ENCODE data around the gene TXLNB.

The TXLNB gene

DNA sequence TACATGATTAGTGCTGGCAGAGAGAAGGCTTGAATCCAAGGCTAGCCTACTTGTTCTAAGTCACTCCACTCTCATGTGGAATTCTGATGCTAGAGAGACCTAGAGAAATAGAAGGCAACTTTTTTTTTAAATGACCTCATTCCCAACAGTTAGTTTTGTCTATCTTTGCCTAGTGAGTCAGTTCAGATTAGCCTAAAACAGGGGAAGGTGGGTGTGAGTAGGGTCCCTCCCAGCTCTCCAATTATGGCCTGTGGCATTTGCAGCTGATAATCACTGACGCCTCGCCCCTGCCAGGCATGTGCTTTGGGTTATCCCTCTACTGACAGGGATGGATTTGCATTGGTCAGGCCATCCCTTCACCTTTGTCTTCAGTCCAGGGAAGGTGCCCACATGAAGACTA is 13.6 kb downstream of the TXLNB start:
- peak in 2 of 3 donors; percentile 17 to 27 for DNase-seq
- Histone ChIP-seq H3K27me3 (replicated peaks in 2 of 5; ENCODE audit: control insufficient read depth in 4 of 5, insufficient read depth in 5 of 5, low read length in 4 of 5) (no peaks in the 10 kb centered on the region), H3K36me3 (ENCODE audit: control insufficient read depth in 4 of 4, insufficient read depth in 4 of 4, low read length in 3 of 4) (peaks cover 0 to 4% (median 0%) of the 10 kb centered on the region in 4 experiments), H3K27ac (ENCODE audit: insufficient read depth in 1 of 2, low read depth in 1 of 2, low read length in 2 of 2, poor library complexity in 1 of 2, severe bottlenecking in 2 of 2) (no peak overlapping the region), H3K9me3 (ENCODE audit: control extremely low read depth in 1 of 5, control insufficient read depth in 4 of 5, insufficient read depth in 2 of 5, low read depth in 1 of 5, low read length in 4 of 5) (no peaks in the 10 kb centered on the region), H3K4me3 (ENCODE audit: control insufficient read depth in 1 of 7, extremely low read depth in 1 of 7, insufficient read depth in 4 of 7, low read depth in 2 of 7, low read length in 6 of 7) (peak overlapping the region in 1 of 7 experiments; percentile 5), H3K4me1 (ENCODE audit: control extremely low read depth in 1 of 4, control insufficient read depth in 4 of 4, insufficient read depth in 4 of 4, low read length in 3 of 4) (peaks cover 4 to 49% (median 26%) of the 10 kb centered on the region in 4 experiments)
- ChIA-PET CTCF (interaction anchor here (0.8 kb wide), 1 partner anchor 86 kb away, joined by 3 read pairs; no protein-coding TSS in a partner anchor), POLR2A (no interaction called here)
- 100% methylated on average over 2 of the region's 2 CpGs for WGBS (ENCODE audit: insufficient coverage)

- peaks cover 4 to 49% (median 26%) of the 10 kb centered on the region in 4 experiments for H3K4me1 ChIP-seq (ENCODE audit: control extremely low read depth in 1 of 4, control insufficient read depth in 4 of 4, insufficient read depth in 4 of 4, low read length in 3 of 4)
- H3K9me3 ChIP-seq (ENCODE audit: control extremely low read depth in 1 of 5, control insufficient read depth in 4 of 5, insufficient read depth in 2 of 5, low read depth in 1 of 5, low read length in 4 of 5) = no peaks in the 10 kb centered on the region
- H3K4me3 ChIP-seq (ENCODE audit: control insufficient read depth in 1 of 7, extremely low read depth in 1 of 7, insufficient read depth in 4 of 7, low read depth in 2 of 7, low read length in 6 of 7) = peak overlapping the region in 1 of 7 experiments; percentile 5
- ChIA-PET CTCF (interaction anchor here (1.4 kb wide), 1 partner anchor 18 kb away, joined by 3 read pairs; no protein-coding TSS in a partner anchor), POLR2A (no interaction called here)
- peak overlapping the region in 1 of 2 experiments; percentile 30 for H3K27ac ChIP-seq (ENCODE audit: insufficient read depth in 1 of 2, low read depth in 1 of 2, low read length in 2 of 2, poor library complexity in 1 of 2, severe bottlenecking in 2 of 2)
- no peaks in the 10 kb centered on the region for H3K27me3 ChIP-seq (replicated peaks in 2 of 5; ENCODE audit: control insufficient read depth in 4 of 5, insufficient read depth in 5 of 5, low read length in 4 of 5)
- DNase-seq = peak in 2 of 3 donors; percentile 24 to 44
- peaks cover 0 to 4% (median 0%) of the 10 kb centered on the region in 4 experiments for H3K36me3 ChIP-seq (ENCODE audit: control insufficient read depth in 4 of 4, insufficient read depth in 4 of 4, low read length in 3 of 4)
- no CpG with 5 or more reads among the region's 1 CpG for WGBS (ENCODE audit: insufficient coverage)
Measured at GRCh38 chr6:139277587-139277986, 14.2 kb downstream of the TXLNB start.

DNA sequence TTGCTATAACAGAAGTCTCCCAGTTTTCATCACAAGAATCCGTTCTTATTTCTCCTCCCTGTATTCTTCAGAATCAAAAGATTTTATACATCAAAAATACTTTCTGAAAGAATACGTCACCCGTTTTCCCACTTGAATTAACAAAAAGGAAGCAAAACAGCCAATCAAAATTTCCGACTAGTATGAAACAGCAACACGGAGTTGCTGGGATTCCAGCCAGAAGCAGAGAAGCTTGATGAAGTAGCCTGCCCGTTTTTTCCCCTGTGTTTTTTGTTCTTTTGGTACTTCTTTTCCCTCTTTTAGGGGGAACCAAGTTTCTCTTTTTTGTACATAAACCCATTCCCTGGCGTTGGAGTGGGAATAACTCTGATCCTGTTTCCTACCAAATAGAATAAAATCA is 14.6 kb downstream of the TXLNB start:
- 56% methylated on average over 5 of the region's 7 CpGs for WGBS (ENCODE audit: insufficient coverage)
- no peak for DNase-seq
- no peak overlapping the region for H3K4me3 ChIP-seq (ENCODE audit: control insufficient read depth in 1 of 7, extremely low read depth in 1 of 7, insufficient read depth in 4 of 7, low read depth in 2 of 7, low read length in 6 of 7)
- peak overlapping the region in 1 of 2 experiments; percentile 30 for H3K27ac ChIP-seq (ENCODE audit: insufficient read depth in 1 of 2, low read depth in 1 of 2, low read length in 2 of 2, poor library complexity in 1 of 2, severe bottlenecking in 2 of 2)
- H3K9me3 ChIP-seq (ENCODE audit: control extremely low read depth in 1 of 5, control insufficient read depth in 4 of 5, insufficient read depth in 2 of 5, low read depth in 1 of 5, low read length in 4 of 5) = no peaks in the 10 kb centered on the region
- peaks cover 0 to 4% (median 0%) of the 10 kb centered on the region in 4 experiments for H3K36me3 ChIP-seq (ENCODE audit: control insufficient read depth in 4 of 4, insufficient read depth in 4 of 4, low read length in 3 of 4)
- POLR2A ChIA-PET = no interaction called here
- CTCF ChIA-PET = interaction anchor here (0.9 to 1.4 kb wide), 2 partner anchors 15 to 17 kb away, joined by 3 to 4 read pairs; partner anchors contain the start of gene TXLNB
- peaks cover 4 to 49% (median 26%) of the 10 kb centered on the region in 4 experiments for H3K4me1 ChIP-seq (ENCODE audit: control extremely low read depth in 1 of 4, control insufficient read depth in 4 of 4, insufficient read depth in 4 of 4, low read length in 3 of 4)
- no peaks in the 10 kb centered on the region for H3K27me3 ChIP-seq (replicated peaks in 2 of 5; ENCODE audit: control insufficient read depth in 4 of 5, insufficient read depth in 5 of 5, low read length in 4 of 5)

- 67% methylated on average over 2 of the region's 4 CpGs for WGBS (ENCODE audit: insufficient coverage)
- ChIA-PET CTCF (interaction anchor here (1.3 to 2.1 kb wide), 2 partner anchors 13 to 56 kb away, joined by 4 read pairs; no protein-coding TSS in a partner anchor), POLR2A (no interaction called here)
- H3K4me1 ChIP-seq (ENCODE audit: control extremely low read depth in 1 of 4, control insufficient read depth in 4 of 4, insufficient read depth in 4 of 4, low read length in 3 of 4) = peaks cover 4 to 48% (median 24%) of the 10 kb centered on the region in 4 experiments
- H3K36me3 ChIP-seq (ENCODE audit: control insufficient read depth in 4 of 4, insufficient read depth in 4 of 4, low read length in 3 of 4) = peaks cover 0 to 4% (median 0%) of the 10 kb centered on the region in 4 experiments
- DNase-seq = no peak
- no peak overlapping the region for H3K4me3 ChIP-seq (ENCODE audit: control insufficient read depth in 1 of 7, extremely low read depth in 1 of 7, insufficient read depth in 4 of 7, low read depth in 2 of 7, low read length in 6 of 7)
- no peaks in the 10 kb centered on the region for H3K27me3 ChIP-seq (replicated peaks in 2 of 5; ENCODE audit: control insufficient read depth in 4 of 5, insufficient read depth in 5 of 5, low read length in 4 of 5)
- no peak overlapping the region for H3K27ac ChIP-seq (ENCODE audit: insufficient read depth in 1 of 2, low read depth in 1 of 2, low read length in 2 of 2, poor library complexity in 1 of 2, severe bottlenecking in 2 of 2)
- H3K9me3 ChIP-seq (ENCODE audit: control extremely low read depth in 1 of 5, control insufficient read depth in 4 of 5, insufficient read depth in 2 of 5, low read depth in 1 of 5, low read length in 4 of 5) = no peaks in the 10 kb centered on the region
Measured at GRCh38 chr6:139275279-139276055, 16.3 kb downstream of the TXLNB start.

DNA sequence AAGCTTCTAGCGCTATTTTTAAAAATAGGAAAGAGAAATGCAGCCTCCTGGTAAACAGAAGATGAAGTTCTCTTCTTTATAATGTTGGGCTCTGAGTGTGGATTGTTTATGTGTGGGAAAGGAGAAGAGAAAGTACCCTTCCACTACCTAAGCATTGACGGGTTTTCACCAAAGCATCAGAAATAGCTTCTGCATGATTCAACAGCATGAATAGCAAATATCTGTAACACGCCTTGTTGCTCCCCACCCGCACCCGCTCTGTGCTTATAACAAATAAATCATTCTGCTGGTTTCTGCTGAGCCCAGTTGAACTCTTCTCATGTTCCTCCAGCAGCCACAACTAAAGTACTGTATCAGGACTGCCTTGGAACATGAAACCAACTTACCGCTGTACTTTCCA is 20.7 kb downstream of the TXLNB start:
- ChIA-PET CTCF (no interaction called here), POLR2A (no interaction called here)
- Histone ChIP-seq H3K27me3 (replicated peaks in 2 of 5; ENCODE audit: control insufficient read depth in 4 of 5, insufficient read depth in 5 of 5, low read length in 4 of 5) (no peaks in the 10 kb centered on the region), H3K27ac (ENCODE audit: insufficient read depth in 1 of 2, low read depth in 1 of 2, low read length in 2 of 2, poor library complexity in 1 of 2, severe bottlenecking in 2 of 2) (peak overlapping the region in 1 of 2 experiments; percentile 45), H3K36me3 (ENCODE audit: control insufficient read depth in 4 of 4, insufficient read depth in 4 of 4, low read length in 3 of 4) (peaks cover 0 to 3% (median 0%) of the 10 kb centered on the region in 4 experiments), H3K4me3 (ENCODE audit: control insufficient read depth in 1 of 7, extremely low read depth in 1 of 7, insufficient read depth in 4 of 7, low read depth in 2 of 7, low read length in 6 of 7) (no peak overlapping the region), H3K9me3 (ENCODE audit: control extremely low read depth in 1 of 5, control insufficient read depth in 4 of 5, insufficient read depth in 2 of 5, low read depth in 1 of 5, low read length in 4 of 5) (peaks cover 0 to 3% (median 0%) of the 10 kb centered on the region in 5 experiments), H3K4me1 (ENCODE audit: control extremely low read depth in 1 of 4, control insufficient read depth in 4 of 4, insufficient read depth in 4 of 4, low read length in 3 of 4) (peaks cover 0 to 13% (median 5%) of the 10 kb centered on the region in 4 experiments)
- 63% methylated on average over 5 of the region's 6 CpGs for WGBS (ENCODE audit: insufficient coverage)
- DNase-seq = peak in 2 of 3 donors; percentile 17 to 54

GRCh38 chr6:139270249-139270648 is 21.5 kb downstream of the TXLNB start:
- Histone ChIP-seq H3K9me3 (ENCODE audit: control extremely low read depth in 1 of 5, control insufficient read depth in 4 of 5, insufficient read depth in 2 of 5, low read depth in 1 of 5, low read length in 4 of 5) (peaks cover 0 to 4% (median 0%) of the 10 kb centered on the region in 5 experiments), H3K36me3 (ENCODE audit: control insufficient read depth in 4 of 4, insufficient read depth in 4 of 4, low read length in 3 of 4) (peaks cover 0 to 3% (median 0%) of the 10 kb centered on the region in 4 experiments), H3K4me3 (ENCODE audit: control insufficient read depth in 1 of 7, extremely low read depth in 1 of 7, insufficient read depth in 4 of 7, low read depth in 2 of 7, low read length in 6 of 7) (no peak overlapping the region), H3K4me1 (ENCODE audit: control extremely low read depth in 1 of 4, control insufficient read depth in 4 of 4, insufficient read depth in 4 of 4, low read length in 3 of 4) (peaks cover 0 to 5% (median 0%) of the 10 kb centered on the region in 4 experiments), H3K27ac (ENCODE audit: insufficient read depth in 1 of 2, low read depth in 1 of 2, low read length in 2 of 2, poor library complexity in 1 of 2, severe bottlenecking in 2 of 2) (no peak overlapping the region), H3K27me3 (replicated peaks in 2 of 5; ENCODE audit: control insufficient read depth in 4 of 5, insufficient read depth in 5 of 5, low read length in 4 of 5) (no peaks in the 10 kb centered on the region)
- 90% methylated on average over 3 of the region's 5 CpGs for WGBS (ENCODE audit: insufficient coverage)
- ChIA-PET CTCF (interaction anchor here (0.8 to 1.0 kb wide), 2 partner anchors 20 to 121 kb away, joined by 3 read pairs; no protein-coding TSS in a partner anchor), POLR2A (interaction anchor here (0.6 kb wide), 1 partner anchor 744 kb away, joined by 3 read pairs; no protein-coding TSS in a partner anchor)
- DNase-seq = no peak
